Measurements from ENCODE around the gene PDGFD.

- no peak for TF ChIP-seq CTCF (IDR thresholded peaks at IDR 0.05; ENCODE audit: low read depth, low read length)
- no peak for TF ChIP-seq EZH2phosphoT487 (IDR thresholded peaks at IDR 0.05; ENCODE audit: low read depth)
Observed at GRCh38 chr11:104053743-104054478, 110.0 kb downstream of the PDGFD start.

Measured in OCI-LY3 (cell line).